GM12873 (cell line): ENCODE data around the gene SMIM30.

ENCODE experiments used
- CTCF ChIP-seq: IDR thresholded peaks from 2 replicates; pipeline ENCODE4 v1.5.1; 2012; ENCODE audit warnings: low read depth, mild to moderate bottlenecking, moderate library complexity, low read length, control low read depth; ENCODE audit not compliant: insufficient read depth; ENCODE audit errors: missing control alignments

SMIM30 gene

GRCh38 chr7:113142385-113143119 lies 24.2 kb upstream of the SMIM30 start:
- TF ChIP-seq CTCF, result no peak

- TF ChIP-seq CTCF, result no peak
These were observed 23.4 kb upstream of the SMIM30 start for GRCh38 chr7:113141803-113142202.

- TF ChIP-seq CTCF, result no peak
These were observed 22.6 kb upstream of the SMIM30 start for GRCh38 chr7:113140956-113141355.

GRCh38 chr7:113137241-113137640 lies 18.9 kb upstream of the SMIM30 start:
- no peak for TF ChIP-seq CTCF

- no peak for TF ChIP-seq CTCF
These were observed 15.7 kb upstream of the SMIM30 start for GRCh38 chr7:113134025-113134424.

GRCh38 chr7:113131367-113131766 lies 13.0 kb upstream of the SMIM30 start:
- TF ChIP-seq CTCF, result no peak

- TF ChIP-seq CTCF, result no peak
These were observed 9.7 kb upstream of the SMIM30 start for GRCh38 chr7:113128031-113128430.
